NCI-H2081 treated with DMSO at 0.1 percent for 48 hours (cell line): ENCODE data around the gene ZNF592.
"Not testable (repeated sequence)": the region's sequence is repeated elsewhere in the genome, so short reads cannot be mapped to it uniquely, and the experiment has no call there.

Source experiments
- DNase-seq: peaks from one replicate; lab custom pipeline; 2025; lab: John Stamatoyannopoulos, UW

The ZNF592 gene, protein sequence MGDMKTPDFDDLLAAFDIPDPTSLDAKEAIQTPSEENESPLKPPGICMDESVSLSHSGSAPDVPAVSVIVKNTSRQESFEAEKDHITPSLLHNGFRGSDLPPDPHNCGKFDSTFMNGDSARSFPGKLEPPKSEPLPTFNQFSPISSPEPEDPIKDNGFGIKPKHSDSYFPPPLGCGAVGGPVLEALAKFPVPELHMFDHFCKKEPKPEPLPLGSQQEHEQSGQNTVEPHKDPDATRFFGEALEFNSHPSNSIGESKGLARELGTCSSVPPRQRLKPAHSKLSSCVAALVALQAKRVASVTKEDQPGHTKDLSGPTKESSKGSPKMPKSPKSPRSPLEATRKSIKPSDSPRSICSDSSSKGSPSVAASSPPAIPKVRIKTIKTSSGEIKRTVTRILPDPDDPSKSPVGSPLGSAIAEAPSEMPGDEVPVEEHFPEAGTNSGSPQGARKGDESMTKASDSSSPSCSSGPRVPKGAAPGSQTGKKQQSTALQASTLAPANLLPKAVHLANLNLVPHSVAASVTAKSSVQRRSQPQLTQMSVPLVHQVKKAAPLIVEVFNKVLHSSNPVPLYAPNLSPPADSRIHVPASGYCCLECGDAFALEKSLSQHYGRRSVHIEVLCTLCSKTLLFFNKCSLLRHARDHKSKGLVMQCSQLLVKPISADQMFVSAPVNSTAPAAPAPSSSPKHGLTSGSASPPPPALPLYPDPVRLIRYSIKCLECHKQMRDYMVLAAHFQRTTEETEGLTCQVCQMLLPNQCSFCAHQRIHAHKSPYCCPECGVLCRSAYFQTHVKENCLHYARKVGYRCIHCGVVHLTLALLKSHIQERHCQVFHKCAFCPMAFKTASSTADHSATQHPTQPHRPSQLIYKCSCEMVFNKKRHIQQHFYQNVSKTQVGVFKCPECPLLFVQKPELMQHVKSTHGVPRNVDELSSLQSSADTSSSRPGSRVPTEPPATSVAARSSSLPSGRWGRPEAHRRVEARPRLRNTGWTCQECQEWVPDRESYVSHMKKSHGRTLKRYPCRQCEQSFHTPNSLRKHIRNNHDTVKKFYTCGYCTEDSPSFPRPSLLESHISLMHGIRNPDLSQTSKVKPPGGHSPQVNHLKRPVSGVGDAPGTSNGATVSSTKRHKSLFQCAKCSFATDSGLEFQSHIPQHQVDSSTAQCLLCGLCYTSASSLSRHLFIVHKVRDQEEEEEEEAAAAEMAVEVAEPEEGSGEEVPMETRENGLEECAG (N-terminal part only)

GRCh38 chr15:84748274-84749110 is at the start of gene ZNF592:
Gene ZNF592 (plus strand): TSS chr15:84748592. CDS start chr15:84782676, 34,084 bp downstream.
- DNase-seq = no peak

DNA sequence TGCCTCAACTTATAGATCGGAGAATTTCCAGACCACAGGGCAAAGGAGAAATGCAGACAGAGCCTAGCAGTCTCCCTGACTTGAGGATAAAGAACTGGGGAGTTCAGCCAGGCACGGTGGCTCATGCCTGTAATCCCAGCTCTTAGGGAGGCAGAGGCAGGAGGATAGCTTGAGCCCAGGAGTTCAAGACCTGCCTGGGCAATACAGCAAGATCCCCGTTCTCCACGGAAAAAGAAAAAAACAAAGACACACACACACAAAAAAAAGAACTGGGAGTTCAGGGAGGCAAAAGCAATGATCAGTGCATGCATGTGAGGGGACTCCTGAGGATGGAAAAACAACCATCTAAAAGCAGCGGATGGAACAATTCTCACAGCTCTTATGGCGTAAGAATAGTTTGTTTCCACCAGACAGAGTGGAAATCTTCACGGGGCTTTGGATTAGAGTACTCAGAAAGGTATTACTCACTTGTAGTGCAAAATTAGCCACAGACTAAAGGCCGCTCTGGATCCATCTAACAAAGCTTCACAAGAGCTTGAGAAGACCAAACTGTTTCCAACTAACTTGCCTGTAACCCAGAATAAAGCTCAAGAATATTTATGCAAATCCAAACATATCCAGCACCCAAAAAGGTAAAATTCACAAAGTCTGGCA is 48.7 kb upstream of the ZNF592 start:
- no peak for DNase-seq

GRCh38 chr15:84702961-84703482 is 45.4 kb upstream of the ZNF592 start:
- DNase-seq = no peak

GRCh38 chr15:84703808-84704207 is 44.6 kb upstream of the ZNF592 start:
- no peak for DNase-seq

DNA sequence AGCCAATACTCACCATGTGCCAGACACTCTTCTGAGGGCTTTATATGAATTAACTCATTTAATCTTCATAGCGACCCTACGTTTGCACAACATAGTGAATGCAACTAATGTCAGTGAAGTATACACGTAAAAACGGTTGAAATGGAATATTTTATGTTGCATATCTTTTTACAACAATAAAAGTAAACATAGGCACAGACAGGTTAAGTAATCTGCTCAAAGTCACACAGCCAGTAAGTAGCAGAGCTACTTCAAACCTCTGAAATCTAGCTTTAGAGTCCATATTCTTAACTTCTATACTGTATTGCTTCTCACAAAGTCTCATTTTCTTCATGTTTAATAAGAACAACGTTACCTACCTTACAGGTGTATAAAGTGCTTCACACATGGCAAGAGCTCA is 34.0 kb upstream of the ZNF592 start:
- DNase-seq = no peak

DNA sequence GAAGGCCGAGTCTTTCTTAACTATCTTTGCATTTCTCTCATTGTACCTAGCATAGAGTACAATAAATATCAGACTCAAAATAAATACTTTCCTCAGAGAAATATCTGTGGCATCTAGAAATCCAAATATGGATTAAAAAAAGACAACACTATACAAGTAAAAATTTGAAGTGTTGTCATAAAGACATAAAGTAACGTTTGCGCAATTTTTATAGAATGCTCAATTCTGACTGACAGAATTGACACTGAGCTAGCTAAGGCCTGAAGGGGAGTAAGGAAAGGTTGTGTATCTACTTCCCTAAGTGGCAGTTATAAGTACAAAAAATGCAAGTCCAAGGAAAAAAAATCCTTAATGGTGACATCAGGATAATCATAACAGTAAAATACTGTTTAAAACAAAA is 33.6 kb upstream of the ZNF592 start:
- DNase-seq = no peak

DNA sequence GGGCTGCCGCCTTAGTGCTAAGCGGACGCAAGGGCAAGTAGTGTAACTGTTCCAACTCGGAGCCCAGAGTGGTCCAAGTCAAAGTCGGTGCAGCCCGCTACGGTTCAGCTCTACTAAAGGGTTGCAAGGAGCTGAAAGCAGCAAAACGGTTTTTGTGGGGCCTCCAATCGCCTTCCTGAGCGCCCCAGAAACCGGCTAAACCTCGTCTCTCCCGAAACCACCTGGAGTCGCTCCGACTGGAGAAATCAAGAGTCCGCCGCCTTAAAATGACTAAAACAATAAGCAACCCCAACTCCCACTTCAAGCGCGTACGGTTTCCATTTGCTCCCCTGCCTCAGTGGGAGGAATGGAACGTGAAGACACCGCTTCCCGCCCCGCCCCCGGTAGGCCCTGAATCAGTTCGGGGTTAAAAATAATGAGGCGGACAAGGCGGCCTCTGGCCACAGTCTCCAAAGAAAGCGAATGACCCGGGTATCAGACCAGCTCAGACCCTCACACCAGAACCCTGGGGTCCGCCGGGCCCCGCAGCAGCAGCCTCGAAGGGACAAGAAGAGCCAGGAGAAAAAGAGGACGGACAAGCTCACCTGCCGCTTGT is 32.9 kb upstream of the ZNF592 start:
- DNase-seq = no peak

- DNase-seq = peak; percentile 32
Measured at GRCh38 chr15:84716036-84716732, 32.2 kb upstream of the ZNF592 start, which contains the start of gene SEC11A. Gene SEC11A (minus strand): TSS chr15:84716139. CDS start chr15:84716075, 64 bp downstream.

- DNase-seq = no peak
Measured at GRCh38 chr15:84721371-84721770, 27.0 kb upstream of the ZNF592 start.

DNA sequence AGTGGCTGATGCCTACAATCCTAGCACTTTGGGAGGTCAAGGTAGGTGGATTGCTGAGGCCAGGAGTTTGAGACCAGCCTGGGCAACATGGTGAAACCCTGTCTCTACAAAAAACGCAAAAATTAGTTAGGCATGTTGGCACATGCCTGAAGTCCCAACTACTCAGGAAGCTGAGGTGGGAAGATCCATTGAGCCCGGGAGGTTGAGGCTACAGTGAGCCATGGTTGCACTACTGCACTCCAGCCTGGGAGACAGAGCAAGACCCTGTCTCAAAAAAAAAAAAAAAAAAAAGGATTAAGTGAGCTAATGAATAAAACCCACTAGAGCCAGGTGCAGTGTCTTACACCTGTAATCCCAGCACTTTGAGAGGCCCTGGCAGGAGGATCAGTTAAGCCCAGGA is 25.8 kb upstream of the ZNF592 start:
- no peak for DNase-seq

DNA sequence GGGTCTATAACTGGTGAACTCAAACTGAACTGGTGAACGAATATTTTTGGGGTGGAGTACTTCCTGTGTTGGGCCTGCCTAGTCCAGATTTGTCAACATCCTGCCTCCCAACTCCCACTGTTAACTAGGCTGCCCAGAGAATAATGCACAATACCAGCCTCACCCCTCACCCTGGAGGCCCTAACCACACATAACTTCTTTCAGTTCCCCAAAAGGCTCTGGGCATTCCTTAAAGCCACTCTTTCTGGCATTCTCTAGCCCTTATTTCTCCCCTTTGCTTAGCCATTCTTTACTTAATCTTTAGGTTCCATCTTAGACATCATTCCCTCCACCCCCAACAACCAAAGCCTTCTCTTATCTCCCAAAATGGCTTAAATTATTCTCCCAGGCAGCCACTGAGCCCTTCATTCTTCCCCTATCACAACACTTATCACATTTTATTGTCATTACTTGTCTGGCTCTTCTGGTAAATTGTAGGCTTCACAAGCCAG is 23.3 kb upstream of the ZNF592 start:
- no peak for DNase-seq

- no peak for DNase-seq
Measured at GRCh38 chr15:84727429-84727828, 21.0 kb upstream of the ZNF592 start.

GRCh38 chr15:84731774-84732173 is 16.6 kb upstream of the ZNF592 start:
- no peak for DNase-seq

DNA sequence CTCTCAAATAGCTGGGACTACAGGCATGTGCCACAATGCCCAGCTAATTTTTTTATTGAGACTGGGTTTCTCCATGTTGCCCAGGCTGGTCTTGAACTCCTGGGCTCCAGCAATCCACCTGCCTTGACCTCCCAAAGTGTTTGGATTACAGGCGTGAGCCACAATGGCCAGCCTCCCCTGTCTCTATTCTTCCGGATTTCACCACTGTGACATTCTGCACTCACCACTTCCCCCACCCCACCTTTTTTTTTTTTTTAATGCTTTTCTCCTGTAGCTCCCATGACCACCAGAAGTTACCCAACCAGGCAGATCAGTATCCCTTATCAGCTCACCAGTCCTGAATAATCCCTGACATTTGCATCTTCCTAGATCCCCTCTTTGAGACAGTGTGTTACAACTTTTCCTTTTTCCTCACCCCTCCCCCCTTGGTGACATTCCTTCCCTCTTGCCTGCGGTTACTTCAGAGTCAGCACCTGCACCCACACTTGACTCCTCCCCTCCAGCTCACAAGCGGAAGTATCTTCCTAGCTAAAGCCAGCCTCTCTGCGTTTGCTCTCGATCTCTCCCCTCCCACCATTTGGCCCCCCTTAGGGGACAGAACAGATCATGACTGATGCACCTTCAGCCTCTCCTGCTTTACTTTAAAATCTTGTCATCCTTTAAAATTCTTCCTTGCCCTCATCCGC is 13.5 kb upstream of the ZNF592 start:
- no peak for DNase-seq

- not testable (repeated sequence) for DNase-seq
Measured at GRCh38 chr15:84735480-84736061, 12.8 kb upstream of the ZNF592 start.

GRCh38 chr15:84736375-84736774 is 12.0 kb upstream of the ZNF592 start:
- no peak for DNase-seq

DNA sequence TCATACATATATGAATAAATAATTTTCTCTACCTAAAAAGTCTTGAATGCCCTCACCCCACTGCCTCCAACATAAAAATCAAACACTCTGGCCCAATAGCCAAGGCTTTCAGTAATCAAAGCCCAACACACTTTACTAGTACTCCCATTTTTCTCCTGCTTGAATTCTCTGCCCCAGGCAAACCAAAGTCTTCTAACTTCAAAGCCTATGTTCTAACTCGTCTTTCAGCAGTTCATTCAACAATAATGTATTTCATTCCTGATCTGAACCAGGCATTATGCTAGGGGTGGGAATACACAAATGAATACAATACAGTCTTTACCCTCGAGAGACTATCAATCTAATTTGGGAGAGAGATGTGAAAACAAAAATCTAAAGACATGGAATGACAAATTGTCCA is 11.4 kb upstream of the ZNF592 start:
- no peak for DNase-seq

DNA sequence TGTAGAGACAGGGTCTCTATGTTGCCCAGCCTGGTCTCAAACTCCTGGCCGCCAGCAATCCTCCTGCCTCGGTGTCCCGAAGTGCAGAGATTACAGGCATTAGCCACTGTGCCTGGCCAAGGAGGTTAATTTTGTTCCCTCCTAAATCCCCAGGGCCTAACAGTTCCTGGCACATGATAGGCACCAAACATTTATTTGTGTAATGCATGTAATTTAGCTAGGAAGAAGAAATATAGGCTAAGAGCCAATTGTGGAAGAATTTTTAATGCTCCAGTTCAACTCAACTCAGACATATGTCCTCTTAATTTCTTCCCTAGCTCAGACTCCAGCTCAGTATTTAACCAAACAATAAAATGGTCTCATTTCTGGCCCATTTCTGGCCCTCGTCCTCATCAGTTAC is 7.7 kb upstream of the ZNF592 start:
- no peak for DNase-seq
